SK-MEL-5 (cell line): ENCODE results near the gene RNF223. TPM values are rescaled to one million over a fixed set of nuclear protein-coding genes. Genes with fewer than 3 reads are reported as not detected.
"Not testable (repeated sequence)": the region's sequence is repeated elsewhere in the genome, so short reads cannot be mapped to it uniquely, and the experiment has no call there.

Experiments used
- DNase-seq: peaks from one replicate; pipeline ENCODE4 v3.0.0-alpha.2; 2016; ENCODE audit warnings: low read depth, low spot score
- in situ Hi-C: cut with HindIII; loops from 2 replicates; pipeline ENCODE4 v1.10.0; 2016; ENCODE audit warnings: low sequenced_read_pairs, high pct_unique_total_duplicates, low pct_unique_long_range_greater_than_20kb
- total RNA-seq: library from RNA; depleted of rRNA; stranded (reverse); fragments of >200 nt; shearing (Covaris generic); gene quantifications from 2 replicates; pipeline ENCODE4 v1.2.3, GENCODE V29; 2014

RNF223 gene
- total RNA-seq, 1 experiment from 2014 or later, result not detected

- in situ Hi-C loops, DNase-seq: not testable (repeated sequence)
Measured at GRCh38 chr1:1057769-1058087, 16.4 kb downstream of the RNF223 start.

DNA sequence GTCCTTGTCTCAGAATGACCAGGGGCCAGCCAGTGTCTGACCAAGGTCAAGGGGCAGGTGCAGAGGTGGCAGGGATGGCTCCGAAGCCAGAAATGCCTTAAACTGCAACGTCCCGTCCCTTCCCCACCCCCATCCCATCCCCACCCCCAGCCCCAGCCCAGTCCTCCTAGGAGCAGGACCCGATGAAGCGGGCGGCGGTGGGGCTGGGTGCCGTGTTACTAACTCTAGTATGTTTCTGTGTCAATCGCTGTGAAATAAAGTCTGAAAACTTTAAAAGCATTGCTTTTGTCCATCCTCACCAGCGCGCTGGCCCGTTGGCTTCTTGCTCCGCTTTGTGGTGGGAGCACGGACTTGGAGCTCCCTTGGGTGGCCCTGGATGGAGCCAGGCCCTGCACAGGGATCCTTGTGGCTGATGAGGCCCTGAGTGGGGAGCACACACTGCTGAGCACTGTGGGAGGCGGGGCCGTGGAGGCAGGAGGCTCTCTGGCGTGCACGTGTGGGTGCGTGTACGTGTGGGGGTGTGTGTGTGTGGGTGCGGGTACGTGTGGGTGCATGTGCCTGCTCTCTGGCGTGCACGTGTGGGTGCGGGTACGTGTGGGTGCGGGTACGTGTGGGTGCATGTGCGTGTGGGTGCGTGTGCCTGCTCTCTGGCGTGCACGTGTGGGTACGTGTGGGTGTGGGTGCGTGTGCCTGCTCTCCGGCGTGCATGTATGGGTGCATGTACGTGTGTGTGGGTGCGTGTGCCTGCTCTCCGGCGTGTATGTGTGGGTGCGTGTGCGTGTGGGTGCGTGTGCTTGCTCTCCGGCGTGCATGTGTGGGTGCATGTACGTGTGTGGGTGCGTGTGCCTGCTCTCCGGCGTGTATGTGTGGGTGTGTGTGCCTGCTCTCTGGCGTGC, 18.0 kb downstream of the RNF223 start:
- in situ Hi-C loops, result no loop called here
- no peak for DNase-seq

- in situ Hi-C loops, result no loop called here
- DNase-seq, result no peak
Measured at GRCh38 chr1:1054971-1055370, 19.1 kb downstream of the RNF223 start.

GRCh38 chr1:1054099-1054700, 19.9 kb downstream of the RNF223 start:
- no peak for DNase-seq
- in situ Hi-C loops, result no loop called here

DNA sequence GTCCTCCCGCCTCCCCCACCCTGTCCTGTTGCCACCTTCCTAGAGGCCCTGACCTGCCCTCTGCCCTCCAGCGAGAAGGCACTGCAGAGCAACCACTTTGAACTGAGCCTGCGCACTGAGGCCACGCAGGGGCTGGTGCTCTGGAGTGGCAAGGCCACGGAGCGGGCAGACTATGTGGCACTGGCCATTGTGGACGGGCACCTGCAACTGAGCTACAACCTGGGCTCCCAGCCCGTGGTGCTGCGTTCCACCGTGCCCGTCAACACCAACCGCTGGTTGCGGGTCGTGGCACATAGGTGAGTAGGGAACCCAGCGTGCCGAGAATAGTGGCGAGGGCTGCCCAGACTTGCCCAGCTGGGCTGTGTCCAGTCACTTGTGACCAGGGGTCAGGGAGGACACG, 20.4 kb downstream of the RNF223 start:
- in situ Hi-C loops, result no loop called here
- no peak for DNase-seq

DNA sequence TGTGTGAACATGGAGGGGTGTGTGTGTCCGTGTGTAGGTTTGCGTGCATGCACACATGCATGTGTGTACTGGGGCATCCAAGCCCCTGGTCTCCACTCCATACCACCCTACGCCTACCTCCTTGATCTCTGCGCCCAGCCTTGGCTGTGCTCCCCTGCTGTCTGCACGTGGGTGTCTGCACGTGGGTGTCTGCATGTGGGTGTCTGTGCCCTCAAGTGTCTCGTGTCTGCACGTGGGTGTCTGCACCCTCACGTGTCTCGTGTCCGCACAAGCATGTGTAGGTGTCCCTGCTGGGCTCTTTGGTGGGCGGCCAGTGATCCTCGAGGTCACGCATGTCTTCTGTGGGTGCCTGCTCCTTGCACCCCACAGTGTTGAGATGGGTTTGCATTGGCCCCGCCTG, 21.1 kb downstream of the RNF223 start:
- in situ Hi-C loops, result no loop called here
- no peak for DNase-seq

DNA sequence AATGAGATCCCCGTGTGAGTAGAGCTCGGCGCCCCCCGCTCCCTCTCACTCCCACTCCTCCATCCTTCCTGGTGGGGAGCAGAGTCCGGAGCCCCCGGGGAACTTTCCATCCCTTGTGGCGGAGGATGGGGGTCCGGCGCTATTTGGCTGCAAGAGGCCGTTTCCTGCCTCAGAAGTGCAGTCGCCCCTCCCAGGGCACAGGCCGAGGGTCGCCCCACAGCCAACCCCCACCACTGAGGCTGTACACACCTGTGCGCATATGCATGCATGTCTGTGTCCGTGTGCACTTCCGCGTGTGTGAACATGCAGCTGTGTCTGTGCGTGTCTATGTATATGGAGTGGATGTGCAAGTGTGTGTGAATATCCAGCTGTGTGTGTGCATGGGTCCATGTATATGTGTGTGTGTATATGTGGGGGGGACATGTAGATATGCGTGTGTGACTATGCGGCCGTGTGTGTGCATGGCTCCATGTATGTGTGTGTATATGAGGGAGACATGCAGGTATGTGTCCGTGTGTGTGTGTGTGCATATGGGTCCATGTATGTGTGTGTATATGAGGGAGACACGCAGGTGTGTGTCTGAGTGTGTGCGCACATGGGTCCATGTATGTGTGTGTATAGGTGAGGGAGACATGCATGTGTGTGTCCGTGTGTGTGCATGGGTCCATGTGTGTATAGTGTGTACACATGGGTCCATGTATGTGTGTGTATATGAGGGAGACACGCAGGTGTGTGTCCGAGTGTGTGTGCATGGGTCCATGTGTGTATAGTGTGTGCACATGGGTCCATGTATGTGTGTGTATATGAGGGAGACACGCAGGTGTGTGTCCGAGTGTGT, 21.9 kb downstream of the RNF223 start:
- DNase-seq, result no peak
- in situ Hi-C loops, result no loop called here

DNA sequence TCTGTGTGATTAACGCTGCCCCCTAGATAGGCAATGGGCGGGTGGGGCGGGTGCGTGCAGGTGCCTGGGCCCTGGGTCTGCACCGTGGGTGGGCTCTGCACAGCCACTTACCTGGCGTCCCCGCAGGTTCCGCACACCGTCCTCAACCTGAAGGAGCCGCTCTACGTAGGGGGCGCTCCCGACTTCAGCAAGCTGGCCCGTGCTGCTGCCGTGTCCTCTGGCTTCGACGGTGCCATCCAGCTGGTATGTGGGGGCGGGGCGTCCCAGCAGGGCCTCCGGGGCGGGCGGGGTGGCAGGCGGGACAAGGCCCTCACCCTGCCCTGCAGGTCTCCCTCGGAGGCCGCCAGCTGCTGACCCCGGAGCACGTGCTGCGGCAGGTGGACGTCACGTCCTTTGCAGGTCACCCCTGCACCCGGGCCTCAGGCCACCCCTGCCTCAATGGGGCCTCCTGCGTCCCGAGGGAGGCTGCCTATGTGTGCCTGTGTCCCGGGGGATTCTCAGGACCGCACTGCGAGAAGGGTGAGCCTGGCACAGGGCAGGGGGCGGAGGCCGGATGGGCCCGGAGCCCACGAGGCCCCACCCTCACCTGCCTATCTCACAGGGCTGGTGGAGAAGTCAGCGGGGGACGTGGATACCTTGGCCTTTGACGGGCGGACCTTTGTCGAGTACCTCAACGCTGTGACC, 22.8 kb downstream of the RNF223 start:
- no peak for DNase-seq
- in situ Hi-C loops, result no loop called here

DNA sequence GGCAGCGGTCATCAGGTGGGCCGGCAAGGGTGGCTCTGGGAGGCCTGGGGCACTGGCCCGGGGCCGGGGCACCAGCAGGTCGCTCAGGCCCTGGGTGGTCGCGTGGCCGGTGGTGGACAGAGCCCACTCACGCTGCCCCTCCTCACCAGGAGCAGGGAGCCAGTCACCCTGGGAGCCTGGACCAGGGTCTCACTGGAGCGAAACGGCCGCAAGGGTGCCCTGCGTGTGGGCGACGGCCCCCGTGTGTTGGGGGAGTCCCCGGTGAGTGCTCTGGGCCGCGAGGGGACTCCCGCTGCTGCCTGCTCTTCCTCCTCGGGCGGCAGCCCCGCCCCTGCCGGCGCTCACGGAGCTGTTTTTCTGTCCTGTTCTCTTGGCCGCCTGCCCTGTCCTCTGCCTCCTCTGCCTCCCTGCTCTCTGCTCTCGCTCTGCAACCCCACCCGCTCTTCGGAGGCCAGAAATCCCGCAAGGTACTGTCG, 23.5 kb downstream of the RNF223 start:
- in situ Hi-C loops, result no loop called here

DNA sequence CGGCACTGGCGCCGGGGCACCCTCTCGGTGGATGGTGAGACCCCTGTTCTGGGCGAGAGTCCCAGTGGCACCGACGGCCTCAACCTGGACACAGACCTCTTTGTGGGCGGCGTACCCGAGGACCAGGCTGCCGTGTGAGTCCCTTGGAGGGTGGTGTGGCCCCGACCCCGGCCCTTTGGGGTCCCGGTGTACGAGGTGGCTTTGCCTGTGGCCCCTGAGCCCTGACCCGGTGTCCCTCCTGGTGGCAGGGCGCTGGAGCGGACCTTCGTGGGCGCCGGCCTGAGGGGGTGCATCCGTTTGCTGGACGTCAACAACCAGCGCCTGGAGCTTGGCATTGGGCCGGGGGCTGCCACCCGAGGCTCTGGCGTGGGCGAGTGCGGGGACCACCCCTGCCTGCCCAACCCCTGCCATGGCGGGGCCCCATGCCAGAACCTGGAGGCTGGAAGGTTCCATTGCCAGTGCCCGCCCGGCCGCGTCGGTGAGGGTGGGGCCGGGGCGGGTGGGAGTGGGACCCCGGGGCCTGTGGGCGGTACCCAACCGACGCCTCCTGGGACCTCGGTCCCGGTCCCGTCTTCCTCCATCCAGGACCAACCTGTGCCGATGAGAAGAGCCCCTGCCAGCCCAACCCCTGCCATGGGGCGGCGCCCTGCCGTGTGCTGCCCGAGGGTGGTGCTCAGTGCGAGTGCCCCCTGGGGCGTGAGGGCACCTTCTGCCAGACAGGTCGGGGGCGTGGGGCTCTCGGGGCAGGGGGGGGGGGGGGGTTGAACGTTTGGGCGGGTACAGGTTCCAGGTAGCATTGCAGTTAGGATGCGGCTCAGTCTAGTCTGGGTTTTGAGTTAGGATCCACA, 24.6 kb downstream of the RNF223 start:
- in situ Hi-C loops, result no loop called here
- no peak for DNase-seq

More for the DNA sequence above, 23.5 kb downstream of the RNF223 start:
- no peak for DNase-seq

- DNase-seq, result no peak
- in situ Hi-C loops, result no loop called here
Measured at GRCh38 chr1:1048765-1049164, 25.3 kb downstream of the RNF223 start.

- in situ Hi-C loops, result no loop called here
- no peak for DNase-seq
Measured at GRCh38 chr1:1047963-1048362, 26.1 kb downstream of the RNF223 start.

- no peak for DNase-seq
- in situ Hi-C loops, result no loop called here
Measured at GRCh38 chr1:1047407-1047806, 26.7 kb downstream of the RNF223 start.

GRCh38 chr1:1046767-1047166, 27.3 kb downstream of the RNF223 start:
- DNase-seq, result no peak
- in situ Hi-C loops, result no loop called here

DNA sequence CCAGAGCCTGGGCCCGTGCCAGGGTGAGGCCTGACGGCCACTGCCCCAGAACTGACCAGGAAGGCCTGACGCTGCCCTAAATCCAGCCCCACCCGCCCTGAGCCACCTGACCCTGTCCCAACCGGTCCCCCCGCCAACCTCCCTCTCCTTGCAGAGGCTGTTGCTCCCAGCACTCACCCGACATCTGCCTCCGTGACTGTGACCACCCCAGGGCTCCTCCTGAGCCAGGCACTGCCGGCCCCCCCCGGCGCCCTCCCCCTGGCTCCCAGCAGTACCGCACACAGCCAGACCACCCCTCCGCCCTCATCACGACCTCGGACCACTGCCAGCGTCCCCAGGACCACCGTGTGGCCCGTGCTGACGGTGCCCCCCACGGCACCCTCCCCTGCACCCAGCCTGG, 27.9 kb downstream of the RNF223 start:
- in situ Hi-C loops, result no loop called here
- DNase-seq, result no peak

GRCh38 chr1:1045129-1045528, 29.0 kb downstream of the RNF223 start:
- in situ Hi-C loops, result no loop called here

DNA sequence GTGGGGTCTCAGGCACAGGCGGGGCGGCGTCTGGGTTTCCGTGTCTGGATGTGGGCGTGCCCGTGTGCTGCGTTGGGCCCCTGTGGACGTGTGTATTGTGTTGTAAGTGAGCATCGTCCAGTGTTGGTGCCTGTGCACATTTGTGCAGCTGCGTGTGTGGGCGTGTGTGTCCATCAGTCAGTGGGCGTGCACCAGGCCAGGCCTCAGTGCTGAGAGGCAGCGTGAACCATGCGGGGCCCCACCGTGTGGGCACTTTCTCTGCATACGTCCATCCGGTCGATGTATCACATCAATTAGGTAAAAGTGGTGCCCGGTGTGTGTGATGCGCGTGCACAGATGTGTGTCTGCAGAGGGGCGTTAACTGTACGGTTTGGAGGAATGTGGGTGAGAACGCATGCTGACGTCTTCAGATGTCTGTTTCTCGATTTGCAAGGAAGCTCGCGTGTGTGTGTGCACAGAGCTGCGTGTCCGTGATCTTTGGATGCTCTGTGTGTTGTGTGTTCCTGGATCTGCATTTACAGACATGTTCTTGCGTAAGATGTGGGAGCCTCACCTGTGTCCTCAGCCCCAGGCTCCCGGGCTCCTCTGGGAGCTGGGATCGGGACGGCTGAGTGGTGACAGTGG, 29.5 kb downstream of the RNF223 start:
- in situ Hi-C loops, result no loop called here
- no peak for DNase-seq

More at GRCh38 chr1:1045129-1045528, 29.0 kb downstream of the RNF223 start:
- DNase-seq, result no peak
